SK-N-MC (cell line): ENCODE data around the gene CD52.

Experiments used
- EZH2 ChIP-seq: fragments of 200-600 bp; sonication (generic); IDR thresholded peaks from one replicate; pipeline ENCODE4 v1.6.1; 2017; ENCODE audit warnings: antibody characterized with exemption
- POLR2AphosphoS5 ChIP-seq: IDR thresholded peaks from 2 replicates; pipeline ENCODE4 v1.6.1; 2012; ENCODE audit warnings: mild to moderate bottlenecking, low read depth, low read length, borderline replicate concordance

DNA sequence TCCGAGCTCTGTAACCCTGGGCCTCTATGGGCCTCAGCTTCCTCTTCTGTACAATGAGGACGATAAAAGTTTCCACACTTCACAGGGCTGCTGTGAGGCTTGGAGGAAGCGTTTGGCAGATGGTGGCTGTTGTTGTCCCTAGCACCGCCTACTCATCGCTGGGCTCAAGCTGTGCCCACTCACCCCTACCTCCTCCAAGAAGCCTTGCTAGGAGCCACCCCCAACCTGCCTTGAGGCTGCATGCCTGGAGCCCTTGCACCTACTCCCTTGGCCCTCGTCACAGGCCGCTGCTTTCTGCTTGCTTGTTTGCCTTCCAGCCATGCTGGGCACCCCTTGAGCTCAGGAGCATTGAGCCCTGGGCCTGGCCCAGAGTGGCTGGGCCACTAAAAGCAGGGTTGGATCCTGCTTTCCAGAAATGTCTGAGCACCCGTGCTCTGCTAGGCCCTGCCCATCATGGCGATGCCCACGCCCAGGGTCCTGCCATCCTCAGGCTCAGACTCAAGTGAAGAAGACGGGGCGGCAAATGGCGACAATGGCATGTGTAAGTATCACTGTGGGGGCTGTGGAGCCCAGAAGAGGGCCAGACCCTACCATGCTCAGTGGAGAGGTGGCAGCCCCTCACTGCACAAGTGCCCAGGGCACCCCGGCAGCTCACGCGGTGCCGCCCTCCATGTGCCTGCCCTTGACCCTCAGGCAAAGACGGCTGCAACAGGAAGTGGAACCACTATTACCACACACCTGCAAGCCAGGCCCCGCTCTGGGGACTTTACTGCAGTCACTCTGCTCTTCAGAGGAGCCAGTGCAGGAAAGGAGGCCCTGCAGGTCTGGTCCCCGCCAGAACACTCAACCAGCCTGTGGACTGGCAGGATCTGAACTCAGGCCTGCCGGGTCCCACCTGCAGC, 28.3 kb upstream of the CD52 start:
- TF ChIP-seq EZH2 (no peak), POLR2AphosphoS5 (no peak)
